Measurements from ENCODE around the gene C13orf46. TPM values are rescaled to one million over a fixed set of nuclear protein-coding genes. Genes with fewer than 3 reads are reported as not detected.
"Not testable (repeated sequence)": the region's sequence is repeated elsewhere in the genome, so short reads cannot be mapped to it uniquely, and the experiment has no call there.

The C13orf46 gene
- total and polyA plus RNA-seq, 2 of the 8 experiments (the other 6 are each of a cell fraction or from before 2014, with no cell fraction given) = 0.23 to 0.28 TPM

DNA sequence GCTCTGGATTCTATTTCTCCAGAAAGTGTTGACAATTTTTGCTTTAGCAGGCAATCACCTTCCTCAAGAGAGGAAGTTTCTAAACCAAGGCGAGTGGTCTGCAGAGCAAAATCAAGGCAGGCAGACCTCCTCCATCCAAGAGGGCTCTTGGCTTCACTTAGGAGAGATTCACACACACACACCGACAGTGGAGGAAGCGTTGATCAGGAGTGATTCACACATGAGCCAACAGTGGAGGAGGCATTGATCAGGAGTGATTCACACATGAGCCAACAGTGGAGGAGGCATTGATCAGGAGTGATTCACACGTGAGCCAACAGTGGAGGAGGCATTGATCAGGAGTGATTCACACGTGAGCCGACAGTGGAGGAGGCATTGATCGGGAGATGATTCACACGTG is 60.5 kb downstream of the C13orf46 start:
- H3K9ac ChIP-seq (replicated peaks in 1 of 4; ENCODE audit: extremely low read depth in 1 of 4, low read depth in 3 of 4, low read length in 3 of 4); H2BK20ac ChIP-seq (ENCODE audit: low read length); H3K4me3 ChIP-seq (ENCODE audit: extremely low read depth in 1 of 4, insufficient read depth in 2 of 4, low read depth in 3 of 4, low read length in 4 of 4); H3K36me3 ChIP-seq (ENCODE audit: control insufficient read depth in 2 of 4, insufficient read depth in 4 of 4, low read length in 3 of 4); H2AFZ ChIP-seq (ENCODE audit: low read length); H3K18ac ChIP-seq (ENCODE audit: extremely low read depth, low read length); H3K23me2 ChIP-seq (ENCODE audit: low read depth, low read length); H3K14ac ChIP-seq (ENCODE audit: insufficient read length); H2BK15ac ChIP-seq (ENCODE audit: low read length); H3K27me3 ChIP-seq (replicated peaks in 1 of 4; ENCODE audit: control insufficient read depth in 3 of 4, extremely low read depth in 1 of 4, insufficient read depth in 3 of 4, low read length in 3 of 4); H3K9me3 ChIP-seq (ENCODE audit: insufficient read depth in 2 of 2, low read depth in 1 of 2, low read length in 1 of 2); CTCF ChIA-PET (ENCODE audit: partially characterized antibody); H3K4me2 ChIP-seq (ENCODE audit: insufficient read depth in 1 of 2, low read depth in 2 of 2, low read length in 2 of 2); H3K79me1 ChIP-seq (ENCODE audit: low read depth, low read length); H3K79me2 ChIP-seq (ENCODE audit: control insufficient read depth in 1 of 2, insufficient read depth in 2 of 2, low read length in 2 of 2); H2AK5ac ChIP-seq (ENCODE audit: low read depth, low read length); H3K4me1 ChIP-seq (replicated peaks in 1 of 4; ENCODE audit: control insufficient read depth in 3 of 4, insufficient read depth in 4 of 4, low read length in 3 of 4); H4K91ac ChIP-seq (replicated peaks; ENCODE audit: insufficient read length, low read length); DNase-seq (ENCODE audit: low read depth in 1 of 2, low spot score in 2 of 2); H4K8ac ChIP-seq (ENCODE audit: extremely low read depth, insufficient read depth, low read length); H3K23ac ChIP-seq (ENCODE audit: insufficient read length); H4K20me1 ChIP-seq (replicated peaks in 1 of 2; ENCODE audit: control insufficient read depth in 1 of 2, insufficient read depth in 2 of 2, low read length in 2 of 2); H4K5ac ChIP-seq (ENCODE audit: insufficient read length, low read depth, low read length); H3K4ac ChIP-seq (replicated peaks; ENCODE audit: insufficient read length, low read depth, low read length); H3K27ac ChIP-seq (ENCODE audit: low read depth, low read length); H2BK12ac ChIP-seq (ENCODE audit: low read depth, low read length); H3K56ac ChIP-seq (replicated peaks; ENCODE audit: insufficient read length, low read depth, low read length); H2BK5ac ChIP-seq (ENCODE audit: low read depth, low read length); FAIRE-seq; H2BK120ac ChIP-seq (replicated peaks; ENCODE audit: low read depth, low read length); POLR2A ChIA-PET (ENCODE audit: partially characterized antibody): not testable (repeated sequence)
- 76% methylated on average over 8 of the region's 8 CpGs; no CpG with 5 or more reads in 1 of the 2 experiments for WGBS, 2 experiments (ENCODE audit: extremely low coverage in 1 of 2, insufficient coverage in 1 of 2, insufficient read length in 1 of 2, insufficient replicate concordance in 2 of 2, low coverage in 1 of 2, low lambda C conversion rate in 2 of 2, missing lambda C conversion rate in 1 of 2)

Data from H1 (cell line).